HUES6 (cell line): ENCODE data around the gene TMEM119.
"Not testable (repeated sequence)": the region's sequence is repeated elsewhere in the genome, so short reads cannot be mapped to it uniquely, and the experiment has no call there.

Experiments used
- H3K27ac ChIP-seq: 2 replicates; pipeline ENCODE4 v1.7.0; 2013; ENCODE audit warnings: low read depth, mild to moderate bottlenecking, low read length, inconsistent platforms
- H3K27me3 ChIP-seq: 2 replicates; pipeline ENCODE4 v1.6.1; 2013; ENCODE audit warnings: low read length; ENCODE audit not compliant: control insufficient read depth, insufficient read depth
- H3K36me3 ChIP-seq: 2 replicates; pipeline ENCODE4 v1.6.1; 2013; ENCODE audit warnings: low read length; ENCODE audit not compliant: control insufficient read depth, insufficient read depth
- H3K4me1 ChIP-seq: 2 replicates; pipeline ENCODE4 v1.6.1; 2013; ENCODE audit warnings: low read length; ENCODE audit not compliant: control insufficient read depth, insufficient read depth
- H3K4me3 ChIP-seq: 2 replicates; pipeline ENCODE4 v1.5.1; 2013; ENCODE audit warnings: low read depth, low read length
- H3K9ac ChIP-seq: one replicate; pipeline ENCODE4 v1.6.1; 2013; ENCODE audit warnings: mild to moderate bottlenecking, low read length
- H3K9me3 ChIP-seq: 2 replicates; pipeline ENCODE4 v1.6.1; 2013; ENCODE audit warnings: low read depth, low read length; ENCODE audit not compliant: control insufficient read depth, insufficient read depth

TMEM119 gene

GRCh38 chr12:108577458-108577857 lies 20.4 kb downstream of the TMEM119 start:
- H3K27me3 ChIP-seq = no peaks in the 10 kb centered on the region
- no peaks in the 10 kb centered on the region for H3K36me3 ChIP-seq
- H3K4me1 ChIP-seq = no peaks in the 10 kb centered on the region
- no peak overlapping the region for H3K27ac ChIP-seq
- H3K4me3 ChIP-seq = no peak overlapping the region
- no peak overlapping the region for H3K9ac ChIP-seq
- H3K9me3 ChIP-seq = peaks cover 5% of the 10 kb centered on the region; the same call in 1 of the 2 replicates

GRCh38 chr12:108576660-108577234 lies 21.1 kb downstream of the TMEM119 start:
- Histone ChIP-seq H3K9me3 (peaks cover 5% of the 10 kb centered on the region; the same call in 1 of the 2 replicates), H3K4me1 (no peaks in the 10 kb centered on the region), H3K9ac (no peak overlapping the region), H3K27me3 (no peaks in the 10 kb centered on the region), H3K27ac (no peak overlapping the region), H3K4me3 (no peak overlapping the region), H3K36me3 (no peaks in the 10 kb centered on the region)

GRCh38 chr12:108575199-108575912 lies 22.5 kb downstream of the TMEM119 start:
- H3K4me1 ChIP-seq = no peaks in the 10 kb centered on the region
- H3K27ac ChIP-seq = no peak overlapping the region
- H3K4me3 ChIP-seq = no peak overlapping the region
- H3K27me3 ChIP-seq = no peaks in the 10 kb centered on the region
- no peaks in the 10 kb centered on the region for H3K36me3 ChIP-seq
- peaks cover 5% of the 10 kb centered on the region; the same call in 1 of the 2 replicates for H3K9me3 ChIP-seq
- H3K9ac ChIP-seq = no peak overlapping the region

GRCh38 chr12:108574276-108574675 lies 23.6 kb downstream of the TMEM119 start:
- not testable (repeated sequence) for H3K27me3 ChIP-seq, H3K27ac ChIP-seq, H3K9me3 ChIP-seq, H3K4me1 ChIP-seq, H3K4me3 ChIP-seq, H3K36me3 ChIP-seq, H3K9ac ChIP-seq

- H3K4me3 ChIP-seq = no peak overlapping the region
- no peaks in the 10 kb centered on the region for H3K9me3 ChIP-seq
- H3K36me3 ChIP-seq = peaks cover 17% of the 10 kb centered on the region
- H3K27me3 ChIP-seq = no peaks in the 10 kb centered on the region
- no peak overlapping the region for H3K9ac ChIP-seq
- H3K27ac ChIP-seq = no peak overlapping the region
- H3K4me1 ChIP-seq = no peaks in the 10 kb centered on the region
These were observed 24.6 kb downstream of the TMEM119 start for GRCh38 chr12:108573317-108573716.

- H3K27ac ChIP-seq = no peak overlapping the region
- no peaks in the 10 kb centered on the region for H3K4me1 ChIP-seq
- no peaks in the 10 kb centered on the region for H3K27me3 ChIP-seq
- H3K36me3 ChIP-seq = peaks cover 27% of the 10 kb centered on the region
- no peak overlapping the region for H3K9ac ChIP-seq
- no peak overlapping the region for H3K4me3 ChIP-seq
- no peaks in the 10 kb centered on the region for H3K9me3 ChIP-seq
These were observed 25.6 kb downstream of the TMEM119 start for GRCh38 chr12:108572166-108572790.

- Histone ChIP-seq H3K27me3 (no peaks in the 10 kb centered on the region), H3K9me3 (no peaks in the 10 kb centered on the region), H3K27ac (no peak overlapping the region), H3K36me3 (peaks cover 33% of the 10 kb centered on the region), H3K4me1 (no peaks in the 10 kb centered on the region), H3K4me3 (no peak overlapping the region), H3K9ac (no peak overlapping the region)
These were observed 26.2 kb downstream of the TMEM119 start for GRCh38 chr12:108571609-108572165.

- no peaks in the 10 kb centered on the region for H3K27me3 ChIP-seq
- H3K4me3 ChIP-seq = no peak overlapping the region
- H3K4me1 ChIP-seq = no peaks in the 10 kb centered on the region
- H3K36me3 ChIP-seq = peaks cover 40% of the 10 kb centered on the region
- H3K9me3 ChIP-seq = no peaks in the 10 kb centered on the region
- no peak overlapping the region for H3K9ac ChIP-seq
- no peak overlapping the region for H3K27ac ChIP-seq
These were observed 26.9 kb downstream of the TMEM119 start for GRCh38 chr12:108570743-108571608.

- H3K36me3 ChIP-seq = peaks cover 61% of the 10 kb centered on the region
- no peaks in the 10 kb centered on the region for H3K4me1 ChIP-seq
- H3K4me3 ChIP-seq = no peak overlapping the region
- no peak overlapping the region for H3K27ac ChIP-seq
- H3K9ac ChIP-seq = no peak overlapping the region
- H3K9me3 ChIP-seq = no peaks in the 10 kb centered on the region
- no peaks in the 10 kb centered on the region for H3K27me3 ChIP-seq
These were observed 29.3 kb downstream of the TMEM119 start for GRCh38 chr12:108568338-108569154.
